ENCODE results near the gene CUX1.

CUX1 gene

DNA sequence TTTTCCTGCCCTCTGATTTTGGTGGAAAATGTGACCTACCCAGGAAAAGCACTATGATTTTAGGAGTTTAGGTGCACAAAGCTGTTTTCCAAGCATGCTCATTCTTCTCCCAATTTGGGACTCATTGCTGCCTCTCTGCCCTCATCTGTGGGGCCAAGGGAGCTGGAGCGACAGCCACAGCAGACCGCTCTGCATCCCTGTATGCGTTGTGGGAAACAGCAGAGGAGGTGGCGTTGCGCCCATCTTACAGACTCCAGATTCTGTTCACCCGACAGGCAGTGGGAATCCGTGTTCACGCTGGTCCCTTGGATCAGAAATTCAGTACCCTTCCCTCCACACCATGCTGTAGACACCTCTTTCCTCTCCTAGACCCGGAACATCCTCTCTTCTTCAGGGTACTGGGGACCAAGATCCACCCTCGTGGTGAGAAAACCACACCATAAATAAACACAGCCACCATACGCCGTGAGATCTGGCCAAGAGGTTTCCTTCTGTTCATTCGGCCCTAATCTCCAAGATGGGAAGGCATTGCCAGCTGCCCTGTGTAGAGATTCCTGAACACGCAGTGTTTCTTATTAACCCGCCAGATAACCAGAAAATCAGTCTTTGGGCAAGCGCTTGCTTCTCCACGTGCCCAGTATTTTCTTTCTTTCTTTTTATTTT is 87.9 kb downstream of the CUX1 start:
- no peak for TF ChIP-seq ZNF514 (tag by site-specific recombination; IDR thresholded peaks at IDR 0.05)
- TF ChIP-seq SETDB1 (IDR thresholded peaks at IDR 0.05; ENCODE audit: insufficient read length, low read length), result no peak
- no peak for TF ChIP-seq ZBTB7A (tag by site-specific recombination; IDR thresholded peaks at IDR 0.05; ENCODE audit: low read depth)
- TF ChIP-seq, protein P1, sequence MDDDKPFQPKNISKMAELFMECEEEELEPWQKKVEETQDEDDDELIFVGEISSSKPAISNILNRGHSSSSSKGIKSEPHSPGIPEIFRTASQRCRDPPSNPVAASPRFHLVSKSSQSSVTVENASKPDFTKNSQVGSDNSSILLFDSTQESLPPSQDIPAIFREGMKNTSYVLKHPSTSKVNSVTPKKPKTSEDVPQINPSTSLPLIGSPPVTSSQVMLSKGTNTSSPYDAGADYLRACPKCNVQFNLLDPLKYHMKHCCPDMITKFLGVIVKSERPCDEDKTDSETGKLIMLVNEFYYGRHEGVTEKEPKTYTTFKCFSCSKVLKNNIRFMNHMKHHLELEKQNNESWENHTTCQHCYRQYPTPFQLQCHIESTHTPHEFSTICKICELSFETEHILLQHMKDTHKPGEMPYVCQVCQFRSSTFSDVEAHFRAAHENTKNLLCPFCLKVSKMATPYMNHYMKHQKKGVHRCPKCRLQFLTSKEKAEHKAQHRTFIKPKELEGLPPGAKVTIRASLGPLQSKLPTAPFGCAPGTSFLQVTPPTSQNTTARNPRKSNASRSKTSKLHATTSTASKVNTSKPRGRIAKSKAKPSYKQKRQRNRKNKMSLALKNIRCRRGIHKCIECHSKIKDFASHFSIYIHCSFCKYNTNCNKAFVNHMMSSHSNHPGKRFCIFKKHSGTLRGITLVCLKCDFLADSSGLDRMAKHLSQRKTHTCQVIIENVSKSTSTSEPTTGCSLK (tag by site-specific recombination; IDR thresholded peaks at IDR 0.05), result no peak
- no peak for TF ChIP-seq ZNF350 (tag by site-specific recombination; IDR thresholded peaks at IDR 0.05)
- no peak for TF ChIP-seq PRDM1 (tag by site-specific recombination; IDR thresholded peaks at IDR 0.05)
- no peak for TF ChIP-seq ZNF521 (tag by site-specific recombination; IDR thresholded peaks at IDR 0.05)
- no peak for TF ChIP-seq ZBTB1 (tag by site-specific recombination; IDR thresholded peaks at IDR 0.05)
- TF ChIP-seq, protein P2, sequence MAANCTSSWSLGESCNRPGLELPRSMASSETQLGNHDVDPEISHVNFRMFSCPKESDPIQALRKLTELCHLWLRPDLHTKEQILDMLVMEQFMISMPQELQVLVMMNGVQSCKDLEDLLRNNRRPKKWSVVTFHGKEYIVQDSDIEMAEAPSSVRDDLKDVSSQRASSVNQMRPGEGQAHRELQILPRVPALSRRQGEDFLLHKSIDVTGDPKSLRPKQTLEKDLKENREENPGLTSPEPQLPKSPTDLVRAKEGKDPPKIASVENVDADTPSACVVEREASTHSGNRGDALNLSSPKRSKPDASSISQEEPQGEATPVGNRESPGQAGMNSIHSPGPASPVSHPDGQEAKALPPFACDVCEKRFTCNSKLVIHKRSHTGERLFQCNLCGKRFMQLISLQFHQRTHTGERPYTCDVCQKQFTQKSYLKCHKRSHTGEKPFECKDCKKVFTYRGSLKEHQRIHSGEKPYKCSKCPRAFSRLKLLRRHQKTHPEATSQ (tag by site-specific recombination; IDR thresholded peaks at IDR 0.05), result no peak
- TF ChIP-seq, protein P3, sequence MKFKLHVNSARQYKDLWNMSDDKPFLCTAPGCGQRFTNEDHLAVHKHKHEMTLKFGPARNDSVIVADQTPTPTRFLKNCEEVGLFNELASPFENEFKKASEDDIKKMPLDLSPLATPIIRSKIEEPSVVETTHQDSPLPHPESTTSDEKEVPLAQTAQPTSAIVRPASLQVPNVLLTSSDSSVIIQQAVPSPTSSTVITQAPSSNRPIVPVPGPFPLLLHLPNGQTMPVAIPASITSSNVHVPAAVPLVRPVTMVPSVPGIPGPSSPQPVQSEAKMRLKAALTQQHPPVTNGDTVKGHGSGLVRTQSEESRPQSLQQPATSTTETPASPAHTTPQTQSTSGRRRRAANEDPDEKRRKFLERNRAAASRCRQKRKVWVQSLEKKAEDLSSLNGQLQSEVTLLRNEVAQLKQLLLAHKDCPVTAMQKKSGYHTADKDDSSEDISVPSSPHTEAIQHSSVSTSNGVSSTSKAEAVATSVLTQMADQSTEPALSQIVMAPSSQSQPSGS (tag by site-specific recombination; IDR thresholded peaks at IDR 0.05; ENCODE audit: low read depth), result no peak
- TF ChIP-seq GFI1B (tag by site-specific recombination; IDR thresholded peaks at IDR 0.05), result no peak
- no peak for TF ChIP-seq ZNF654 (tag by site-specific recombination; IDR thresholded peaks at IDR 0.05; ENCODE audit: low read depth)
- TF ChIP-seq ZXDB (tag by site-specific recombination; IDR thresholded peaks at IDR 0.05), result no peak
- no peak for TF ChIP-seq ZNF433 (tag by site-specific recombination; IDR thresholded peaks at IDR 0.05; ENCODE audit: low read depth)
- TF ChIP-seq KLF1 (tag by site-specific recombination; IDR thresholded peaks at IDR 0.05), result no peak
- ChIA-PET CTCF (interaction anchor here (0.6 to 0.9 kb wide), 2 partner anchors 24 to 81 kb away, joined by 3 read pairs; no protein-coding TSS in a partner anchor), POLR2A (no interaction called here)
- Histone ChIP-seq H3K27ac (ENCODE audit: extremely low read depth, low read depth, low read length) (no peak overlapping the region), H3K4me3 (ENCODE audit: low read depth, low read length) (no peak overlapping the region), H3K4me1 (ENCODE audit: control insufficient read depth, insufficient read depth, low read length) (peaks cover 2% of the 10 kb centered on the region), H3K36me3 (ENCODE audit: control insufficient read depth in 2 of 2, insufficient read depth in 1 of 2, low read length in 2 of 2) (no peaks in the 10 kb centered on the region), H3K9me3 (ENCODE audit: control insufficient read depth, insufficient read depth, low read depth, low read length) (no peaks in the 10 kb centered on the region)

DNA sequence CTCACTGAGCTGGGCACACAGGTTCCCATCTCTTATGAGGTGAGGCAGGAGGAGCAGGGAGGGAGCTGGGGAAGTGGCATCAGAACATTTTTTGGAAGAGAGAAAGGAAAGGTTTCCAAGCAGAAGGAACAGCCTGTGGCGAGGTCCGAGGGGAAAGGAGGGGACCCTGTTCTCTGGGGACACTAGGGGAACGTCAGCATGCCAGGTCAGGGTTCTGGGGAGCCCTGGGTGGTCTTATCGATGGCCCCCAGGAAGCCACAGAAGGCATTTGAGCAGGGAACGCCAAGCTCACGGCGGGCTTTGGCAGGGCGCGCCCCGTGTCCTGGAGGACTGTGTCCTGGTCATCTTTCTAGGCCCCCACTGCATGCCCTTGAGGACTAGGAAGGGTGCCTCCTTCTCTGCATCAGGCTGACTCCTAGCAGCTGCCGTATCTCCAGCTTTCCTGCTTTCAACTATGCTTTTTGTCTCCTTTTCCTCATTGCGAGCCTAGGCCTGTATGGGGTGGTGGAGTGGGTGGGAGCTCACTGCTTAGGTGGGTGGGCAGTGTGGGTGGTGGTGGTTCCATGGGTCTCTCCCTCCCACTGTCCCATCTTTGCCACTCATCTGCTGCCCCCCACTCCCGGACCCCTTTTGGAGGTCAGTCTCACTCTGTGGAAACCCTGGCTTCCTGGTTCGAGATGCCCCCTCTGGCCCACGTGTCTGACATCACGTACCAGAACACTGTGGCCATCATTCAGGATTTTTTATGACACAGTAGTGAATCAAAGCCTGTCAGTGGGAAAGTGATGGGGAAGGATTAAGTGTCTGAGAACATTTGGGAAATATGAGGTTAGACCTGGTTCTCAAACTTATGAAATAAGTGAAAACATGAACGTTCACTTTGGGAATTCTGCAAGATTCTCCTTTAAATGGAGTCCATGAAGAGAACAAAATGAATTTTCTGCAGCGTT is 89.1 kb downstream of the CUX1 start:
- TF ChIP-seq ZNF2 (tag by site-specific recombination; IDR thresholded peaks at IDR 0.05), result no peak
- peak; percentile 88 for TF ChIP-seq ZFHX2 (tag by site-specific recombination; conservative IDR thresholded peaks at IDR 0.05)
- TF ChIP-seq ZEB2 (tag by site-specific recombination; IDR thresholded peaks at IDR 0.05), result no peak
- peak; percentile 67 for TF ChIP-seq EGR2 (tag by site-specific recombination; IDR thresholded peaks at IDR 0.05; ENCODE audit: low read depth)
- TF ChIP-seq, protein P3 (tag by site-specific recombination; IDR thresholded peaks at IDR 0.05; ENCODE audit: low read depth), result no peak
- TF ChIP-seq ZNF623 (tag by site-specific recombination; IDR thresholded peaks at IDR 0.05), result 0 out of 2 replicates have a peak, but pooled peaks have one; percentile 19
- ChIA-PET CTCF (interaction anchor here (0.6 to 0.9 kb wide), 2 partner anchors 25 to 83 kb away, joined by 3 read pairs; no protein-coding TSS in a partner anchor), POLR2A (no interaction called here)
- H3K4me3 ChIP-seq (ENCODE audit: low read depth, low read length), result no peak overlapping the region
- no peaks in the 10 kb centered on the region for H3K36me3 ChIP-seq (ENCODE audit: control insufficient read depth in 2 of 2, insufficient read depth in 1 of 2, low read length in 2 of 2)
- H3K27ac ChIP-seq (ENCODE audit: extremely low read depth, low read depth, low read length), result no peak overlapping the region
- no peaks in the 10 kb centered on the region; the same call in 1 of the 2 replicates for H3K4me1 ChIP-seq (ENCODE audit: control insufficient read depth, insufficient read depth, low read length)
- H3K9me3 ChIP-seq (ENCODE audit: control insufficient read depth, insufficient read depth, low read depth, low read length), result no peaks in the 10 kb centered on the region
